ENCODE data around the gene STEAP4. TPM values are rescaled to one million over a fixed set of nuclear protein-coding genes. Genes with fewer than 3 reads are reported as not detected.

STEAP4 gene
- total and polyA plus RNA-seq, 5 donors from 2014 or later: not detected

DNA sequence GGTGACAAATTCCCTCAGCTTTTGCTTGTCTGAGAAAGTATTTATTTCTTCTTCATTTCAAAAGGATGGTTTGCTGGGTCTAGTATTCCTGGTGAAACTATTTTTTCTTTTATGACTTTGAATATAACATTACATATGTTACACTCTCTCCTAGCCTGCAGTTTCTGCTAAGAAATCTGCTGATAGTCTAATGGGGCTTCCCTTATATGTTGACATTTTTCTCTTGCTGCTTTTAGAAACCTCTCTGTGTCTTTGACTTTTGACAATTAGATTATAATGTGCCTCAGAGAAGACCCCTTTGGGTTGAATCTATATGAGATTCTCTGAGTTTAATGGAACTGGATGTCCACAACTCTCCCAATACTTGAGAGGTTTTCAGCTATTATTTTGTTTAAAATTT is 53.1 kb downstream of the STEAP4 start:
- no peak for ATAC-seq (ENCODE audit: low read depth in 2 of 2)
- Mint-ChIP-seq H3K9me3 (peaks cover 2 to 17% (median 10%) of the 10 kb centered on the region in 7 donors), H3K4me3 (no peak overlapping the region), H3K4me1 (no peaks in the 10 kb centered on the region), H3K36me3 (no peaks in the 10 kb centered on the region), H3K27me3 (no peaks in the 10 kb centered on the region), H3K27ac (no peak overlapping the region)
- H3K36me3 ChIP-seq (ENCODE audit: control insufficient read depth, insufficient read depth, low read length): no peaks in the 10 kb centered on the region
- H3K4me3 ChIP-seq (ENCODE audit: low read depth, low read length): no peak overlapping the region
- no peaks in the 10 kb centered on the region for H3K4me1 ChIP-seq (ENCODE audit: control insufficient read depth, insufficient read depth, low read length, poor library complexity, severe bottlenecking)
- H3K27ac ChIP-seq (ENCODE audit: insufficient read depth, low read length, poor library complexity, severe bottlenecking): no peak overlapping the region
- H3K9me3 ChIP-seq (ENCODE audit: control insufficient read depth in 2 of 2, low read length in 2 of 2): peaks cover 4 to 6% of the 10 kb centered on the region in 2 experiments
- DNase-seq: no peak
- no peaks in the 10 kb centered on the region for H3K27me3 ChIP-seq (ENCODE audit: control insufficient read depth, insufficient read depth, low read length)

DNA sequence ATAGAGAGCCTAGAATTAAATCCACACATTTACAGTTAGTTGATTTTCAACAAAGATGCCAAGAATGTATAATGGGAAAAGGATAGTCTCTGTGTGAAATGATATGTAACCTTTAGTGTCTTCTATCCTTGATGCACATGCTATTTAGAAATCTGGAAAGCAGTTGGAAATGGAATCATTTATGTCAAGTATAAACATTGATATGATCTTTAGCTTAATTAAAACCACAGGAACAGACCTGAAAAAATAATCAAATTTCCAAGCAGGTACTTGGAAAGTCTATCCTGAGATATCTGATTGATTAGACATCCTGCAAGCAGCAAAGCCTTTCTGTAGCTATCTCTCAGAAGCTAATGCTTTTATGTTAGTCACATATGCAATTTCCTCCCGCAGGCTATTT is 62.4 kb downstream of the STEAP4 start:
- Mint-ChIP-seq H3K27ac (no peak overlapping the region), H3K9me3 (no peaks in the 10 kb centered on the region), H3K27me3 (peaks cover 16% of the 10 kb centered on the region), H3K4me1 (no peaks in the 10 kb centered on the region), H3K4me3 (no peak overlapping the region), H3K36me3 (no peaks in the 10 kb centered on the region)
- Histone ChIP-seq H3K27me3 (ENCODE audit: control insufficient read depth, insufficient read depth, low read length) (peaks cover 2% of the 10 kb centered on the region), H3K4me1 (ENCODE audit: control insufficient read depth, insufficient read depth, low read length, poor library complexity, severe bottlenecking) (no peaks in the 10 kb centered on the region), H3K4me3 (ENCODE audit: low read depth, low read length) (no peak overlapping the region), H3K27ac (ENCODE audit: insufficient read depth, low read length, poor library complexity, severe bottlenecking) (no peak overlapping the region), H3K36me3 (ENCODE audit: control insufficient read depth, insufficient read depth, low read length) (no peaks in the 10 kb centered on the region), H3K9me3 (ENCODE audit: control insufficient read depth in 2 of 2, low read length in 2 of 2) (no peaks in the 10 kb centered on the region)
- ATAC-seq (ENCODE audit: low read depth in 2 of 2) (no peak), DNase-seq (no peak)

DNA sequence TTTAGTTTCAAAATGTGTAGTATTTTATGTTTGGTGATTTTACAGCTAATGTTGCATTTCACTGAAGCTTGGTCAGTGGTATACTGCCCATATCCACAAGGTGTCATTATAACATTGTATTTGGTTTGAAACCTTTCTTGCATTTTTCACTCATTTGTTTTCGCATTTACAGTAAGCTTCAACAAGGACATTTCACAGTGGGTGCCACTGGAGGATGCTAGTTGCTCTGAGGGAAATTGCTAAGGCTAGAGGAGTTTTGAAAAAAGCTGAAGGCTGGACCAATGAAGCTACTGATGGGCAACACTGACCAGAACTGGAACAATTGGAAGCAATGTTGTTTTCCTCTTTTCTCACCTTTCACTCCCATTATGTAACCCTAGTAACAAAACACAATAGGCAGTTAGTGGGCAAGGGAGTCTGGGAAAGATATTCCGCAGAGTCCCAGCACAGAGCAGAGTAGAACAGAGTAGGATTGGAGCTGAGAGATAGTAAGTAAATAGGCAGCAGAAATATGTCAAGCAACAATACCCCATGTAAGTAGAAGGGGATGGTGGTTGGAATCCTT is 63.3 kb downstream of the STEAP4 start:
- Histone ChIP-seq H3K36me3 (ENCODE audit: control insufficient read depth, insufficient read depth, low read length) (no peaks in the 10 kb centered on the region), H3K4me1 (ENCODE audit: control insufficient read depth, insufficient read depth, low read length, poor library complexity, severe bottlenecking) (no peaks in the 10 kb centered on the region), H3K27me3 (ENCODE audit: control insufficient read depth, insufficient read depth, low read length) (peaks cover 2% of the 10 kb centered on the region), H3K4me3 (ENCODE audit: low read depth, low read length) (no peak overlapping the region), H3K27ac (ENCODE audit: insufficient read depth, low read length, poor library complexity, severe bottlenecking) (no peak overlapping the region), H3K9me3 (ENCODE audit: control insufficient read depth in 2 of 2, low read length in 2 of 2) (no peaks in the 10 kb centered on the region)
- peak in 1 of 2 donors; percentile 31 for ATAC-seq (ENCODE audit: low read depth in 2 of 2)
- no peak overlapping the region for H3K4me3 Mint-ChIP-seq
- H3K4me1 Mint-ChIP-seq: no peaks in the 10 kb centered on the region
- H3K27ac Mint-ChIP-seq: no peak overlapping the region
- no peaks in the 10 kb centered on the region for H3K9me3 Mint-ChIP-seq
- H3K36me3 Mint-ChIP-seq: no peaks in the 10 kb centered on the region
- H3K27me3 Mint-ChIP-seq: peaks cover 17% of the 10 kb centered on the region
- DNase-seq: peak in 2 of 3 donors; percentile 19 to 26

DNA sequence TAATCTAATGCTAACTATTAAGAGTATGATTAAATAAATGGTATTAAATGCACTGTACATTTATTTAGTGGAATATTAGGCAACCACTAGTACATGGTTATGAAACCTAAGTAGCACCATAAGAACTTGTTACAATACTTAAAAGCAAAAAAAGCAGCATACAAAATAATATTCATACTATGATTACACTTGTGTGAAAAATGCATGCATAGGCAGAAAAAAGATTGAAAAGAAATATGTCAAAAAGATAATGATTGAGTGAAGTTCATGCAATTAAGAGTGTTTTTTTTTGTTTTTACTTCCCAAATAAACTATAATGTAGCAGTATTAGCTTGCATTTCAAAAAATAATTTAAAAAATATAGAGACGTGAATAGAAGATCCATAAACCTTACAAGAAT is 66.8 kb downstream of the STEAP4 start:
- peaks cover 22% of the 10 kb centered on the region for H3K27me3 Mint-ChIP-seq
- DNase-seq: no peak
- H3K27ac Mint-ChIP-seq: no peak overlapping the region
- H3K4me3 Mint-ChIP-seq: no peak overlapping the region
- H3K4me1 ChIP-seq (ENCODE audit: control insufficient read depth, insufficient read depth, low read length, poor library complexity, severe bottlenecking): no peaks in the 10 kb centered on the region
- H3K4me1 Mint-ChIP-seq: peaks cover 0 to 4% (median 0%) of the 10 kb centered on the region in 4 donors
- no peaks in the 10 kb centered on the region for H3K9me3 ChIP-seq (ENCODE audit: control insufficient read depth in 2 of 2, low read length in 2 of 2)
- H3K4me3 ChIP-seq (ENCODE audit: low read depth, low read length): no peak overlapping the region
- no peak overlapping the region for H3K27ac ChIP-seq (ENCODE audit: insufficient read depth, low read length, poor library complexity, severe bottlenecking)
- peaks cover 0 to 2% (median 0%) of the 10 kb centered on the region in 7 donors for H3K9me3 Mint-ChIP-seq
- H3K36me3 ChIP-seq (ENCODE audit: control insufficient read depth, insufficient read depth, low read length): no peaks in the 10 kb centered on the region
- no peaks in the 10 kb centered on the region for H3K27me3 ChIP-seq (ENCODE audit: control insufficient read depth, insufficient read depth, low read length)
- H3K36me3 Mint-ChIP-seq: no peaks in the 10 kb centered on the region
- no peak for ATAC-seq (ENCODE audit: low read depth in 2 of 2)

DNA sequence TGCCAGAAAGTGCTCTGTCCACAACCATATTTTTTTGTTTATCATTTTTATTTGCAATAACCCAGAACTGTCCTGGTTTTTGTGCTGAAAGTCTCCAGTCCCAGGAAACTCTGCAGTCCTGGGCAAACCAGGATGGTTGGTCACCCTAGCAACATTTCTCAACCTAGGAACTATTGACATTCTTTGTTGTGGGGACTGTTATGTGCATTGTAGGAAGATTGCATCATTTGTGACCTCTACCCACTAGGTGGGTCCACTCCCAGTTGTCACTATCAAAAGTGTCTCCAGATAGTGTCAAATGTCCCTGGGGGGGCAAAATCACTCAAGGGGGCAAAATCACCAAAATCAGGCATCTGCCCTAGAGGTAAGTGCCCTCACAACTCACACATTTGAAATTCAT is 72.9 kb downstream of the STEAP4 start:
- H3K4me3 Mint-ChIP-seq: no peak overlapping the region
- no peak overlapping the region for H3K4me3 ChIP-seq (ENCODE audit: low read depth, low read length)
- ATAC-seq (ENCODE audit: low read depth in 2 of 2) (no peak), DNase-seq (no peak)
- peaks cover 0 to 4% (median 0%) of the 10 kb centered on the region in 4 donors for H3K4me1 Mint-ChIP-seq
- peaks cover 17% of the 10 kb centered on the region for H3K27me3 Mint-ChIP-seq
- H3K9me3 ChIP-seq (ENCODE audit: control insufficient read depth in 2 of 2, low read length in 2 of 2): no peaks in the 10 kb centered on the region
- peaks cover 6% of the 10 kb centered on the region for H3K27me3 ChIP-seq (ENCODE audit: control insufficient read depth, insufficient read depth, low read length)
- no peaks in the 10 kb centered on the region for H3K36me3 ChIP-seq (ENCODE audit: control insufficient read depth, insufficient read depth, low read length)
- no peaks in the 10 kb centered on the region for H3K4me1 ChIP-seq (ENCODE audit: control insufficient read depth, insufficient read depth, low read length, poor library complexity, severe bottlenecking)
- H3K27ac Mint-ChIP-seq: no peak overlapping the region
- H3K9me3 Mint-ChIP-seq: peaks cover 0 to 5% (median 0%) of the 10 kb centered on the region in 7 donors
- no peak overlapping the region for H3K27ac ChIP-seq (ENCODE audit: insufficient read depth, low read length, poor library complexity, severe bottlenecking)
- no peaks in the 10 kb centered on the region for H3K36me3 Mint-ChIP-seq

DNA sequence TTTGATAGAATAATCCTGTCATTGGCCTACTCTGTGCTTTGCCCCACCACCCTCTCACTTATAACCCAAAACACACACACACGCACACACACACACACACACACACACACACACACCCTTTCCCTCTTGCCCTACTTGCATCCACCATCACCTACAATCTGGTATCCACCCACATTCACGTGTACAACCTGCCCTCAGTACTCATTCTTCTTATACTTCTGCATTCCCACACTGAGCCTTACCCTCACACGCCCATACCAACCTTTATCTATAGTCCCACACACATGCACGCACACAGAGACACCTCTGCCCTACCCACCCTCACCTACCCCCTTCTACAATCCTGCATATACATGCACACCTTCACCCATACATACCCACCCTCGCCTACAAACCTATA is 76.0 kb downstream of the STEAP4 start:
- peaks cover 0 to 12% (median 0%) of the 10 kb centered on the region in 7 donors for H3K9me3 Mint-ChIP-seq
- H3K9me3 ChIP-seq (ENCODE audit: control insufficient read depth in 2 of 2, low read length in 2 of 2): peaks cover 0 to 2% of the 10 kb centered on the region in 2 experiments
- no peaks in the 10 kb centered on the region for H3K4me1 Mint-ChIP-seq
- no peak overlapping the region for H3K27ac ChIP-seq (ENCODE audit: insufficient read depth, low read length, poor library complexity, severe bottlenecking)
- no peaks in the 10 kb centered on the region for H3K4me1 ChIP-seq (ENCODE audit: control insufficient read depth, insufficient read depth, low read length, poor library complexity, severe bottlenecking)
- H3K4me3 ChIP-seq (ENCODE audit: low read depth, low read length): no peak overlapping the region
- H3K27me3 ChIP-seq (ENCODE audit: control insufficient read depth, insufficient read depth, low read length): peaks cover 13% of the 10 kb centered on the region
- no peaks in the 10 kb centered on the region for H3K36me3 ChIP-seq (ENCODE audit: control insufficient read depth, insufficient read depth, low read length)
- H3K4me3 Mint-ChIP-seq: no peak overlapping the region
- ATAC-seq (ENCODE audit: low read depth in 2 of 2) (no peak), DNase-seq (no peak)
- no peaks in the 10 kb centered on the region for H3K36me3 Mint-ChIP-seq
- peaks cover 9% of the 10 kb centered on the region for H3K27me3 Mint-ChIP-seq
- no peak overlapping the region for H3K27ac Mint-ChIP-seq

DNA sequence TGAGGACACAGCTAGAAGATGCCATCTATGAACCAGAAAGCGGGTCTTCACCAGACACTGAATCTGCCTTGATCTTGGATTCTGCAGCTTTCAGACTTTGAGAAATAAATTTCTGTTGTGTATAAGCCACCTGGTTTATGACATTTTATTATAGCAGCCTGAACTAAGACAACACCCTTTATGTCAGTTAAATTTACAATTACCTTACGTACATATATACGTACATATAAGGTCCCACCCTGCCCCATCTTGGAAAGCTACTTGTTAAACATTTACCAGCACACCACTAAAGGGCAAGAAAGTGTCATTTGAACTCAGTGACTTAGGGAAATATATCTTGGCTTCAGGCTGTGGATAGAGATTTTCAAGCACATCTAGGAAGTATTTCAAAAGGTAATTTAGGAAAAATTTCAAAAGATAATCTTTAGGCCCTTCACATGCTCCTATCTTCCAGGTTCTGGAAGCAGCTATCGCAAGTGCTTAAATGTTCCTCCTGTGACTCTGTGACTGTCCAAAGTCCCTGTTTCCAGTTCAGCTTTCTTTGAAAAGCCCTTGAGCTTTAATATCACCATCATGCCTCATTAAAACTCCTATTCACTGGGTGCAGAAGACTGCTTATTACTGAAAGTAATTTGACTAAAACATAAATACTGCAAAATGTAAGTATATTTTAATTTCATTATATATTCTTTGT is 77.2 kb downstream of the STEAP4 start:
- H3K4me3 ChIP-seq (ENCODE audit: low read depth, low read length): no peak overlapping the region
- H3K9me3 ChIP-seq (ENCODE audit: control insufficient read depth in 2 of 2, low read length in 2 of 2): peaks cover 0 to 2% of the 10 kb centered on the region in 2 experiments
- H3K4me1 Mint-ChIP-seq: no peaks in the 10 kb centered on the region
- DNase-seq (no peak), ATAC-seq (ENCODE audit: low read depth in 2 of 2) (no peak)
- H3K4me1 ChIP-seq (ENCODE audit: control insufficient read depth, insufficient read depth, low read length, poor library complexity, severe bottlenecking): no peaks in the 10 kb centered on the region
- no peak overlapping the region for H3K27ac Mint-ChIP-seq
- no peak overlapping the region for H3K4me3 Mint-ChIP-seq
- H3K36me3 ChIP-seq (ENCODE audit: control insufficient read depth, insufficient read depth, low read length): no peaks in the 10 kb centered on the region
- H3K27me3 Mint-ChIP-seq: peaks cover 18% of the 10 kb centered on the region
- H3K9me3 Mint-ChIP-seq: peaks cover 0 to 12% (median 0%) of the 10 kb centered on the region in 7 donors
- H3K27ac ChIP-seq (ENCODE audit: insufficient read depth, low read length, poor library complexity, severe bottlenecking): no peak overlapping the region
- peaks cover 19% of the 10 kb centered on the region for H3K27me3 ChIP-seq (ENCODE audit: control insufficient read depth, insufficient read depth, low read length)
- no peaks in the 10 kb centered on the region for H3K36me3 Mint-ChIP-seq

Measured in CD4-positive, CD25-positive, alpha-beta regulatory T cell (primary cell).